NCI-H146 treated with DMSO at 0.1 percent for 48 hours (cell line): Measurements from ENCODE around the gene SCGB1A1.

Source experiments
- DNase-seq: peaks from one replicate; lab custom pipeline; 2025; ENCODE audit not compliant: unreplicated experiment; lab: John Stamatoyannopoulos, UW

The SCGB1A1 gene

DNA sequence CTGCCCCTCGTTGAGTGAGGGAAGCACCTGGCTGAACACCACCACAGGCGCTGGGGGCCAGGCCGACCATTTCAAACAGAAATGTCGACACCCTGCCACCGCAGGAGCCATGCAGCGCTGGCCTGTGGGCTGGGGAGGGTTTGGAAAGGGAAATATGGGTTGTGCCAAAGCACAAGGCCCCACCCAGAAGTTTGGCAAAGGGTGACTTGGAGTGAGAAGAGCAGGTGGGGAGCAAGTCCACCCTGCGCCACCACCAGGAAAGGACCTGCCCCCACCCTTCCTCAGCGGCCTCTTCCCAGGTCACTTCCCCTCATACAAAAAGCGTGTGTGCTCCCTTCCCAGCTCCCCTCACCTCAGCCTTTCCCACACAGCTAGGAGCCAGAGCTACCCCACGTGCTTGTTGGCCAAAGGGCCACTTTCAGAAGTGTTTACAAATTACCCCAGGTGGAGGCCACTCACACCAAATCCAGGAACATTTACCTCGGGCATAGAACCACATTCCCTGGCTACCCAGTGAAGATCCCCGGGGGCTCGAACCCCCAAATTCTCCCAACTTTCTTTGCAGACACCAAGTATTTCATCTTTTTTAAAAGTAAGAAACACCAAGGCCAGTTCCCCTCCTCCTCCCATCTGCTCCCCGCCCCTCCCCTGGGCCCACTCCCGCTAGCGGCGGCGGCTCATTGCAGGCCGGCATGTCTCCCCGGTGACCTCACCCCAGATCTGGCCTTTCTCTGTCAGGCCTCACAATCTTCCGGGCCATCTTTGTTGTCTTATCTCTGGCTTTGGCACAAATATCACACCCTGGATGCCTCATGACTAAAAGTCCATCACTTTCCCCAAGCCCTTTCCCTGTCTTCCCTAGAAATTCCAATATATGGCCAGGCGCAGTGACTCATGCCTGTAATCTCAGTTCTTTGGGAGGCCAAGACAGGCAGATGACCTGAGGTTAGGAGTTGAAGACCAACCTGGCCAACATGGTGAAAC lies 20.5 kb upstream of the SCGB1A1 start:
- no peak for DNase-seq

DNA sequence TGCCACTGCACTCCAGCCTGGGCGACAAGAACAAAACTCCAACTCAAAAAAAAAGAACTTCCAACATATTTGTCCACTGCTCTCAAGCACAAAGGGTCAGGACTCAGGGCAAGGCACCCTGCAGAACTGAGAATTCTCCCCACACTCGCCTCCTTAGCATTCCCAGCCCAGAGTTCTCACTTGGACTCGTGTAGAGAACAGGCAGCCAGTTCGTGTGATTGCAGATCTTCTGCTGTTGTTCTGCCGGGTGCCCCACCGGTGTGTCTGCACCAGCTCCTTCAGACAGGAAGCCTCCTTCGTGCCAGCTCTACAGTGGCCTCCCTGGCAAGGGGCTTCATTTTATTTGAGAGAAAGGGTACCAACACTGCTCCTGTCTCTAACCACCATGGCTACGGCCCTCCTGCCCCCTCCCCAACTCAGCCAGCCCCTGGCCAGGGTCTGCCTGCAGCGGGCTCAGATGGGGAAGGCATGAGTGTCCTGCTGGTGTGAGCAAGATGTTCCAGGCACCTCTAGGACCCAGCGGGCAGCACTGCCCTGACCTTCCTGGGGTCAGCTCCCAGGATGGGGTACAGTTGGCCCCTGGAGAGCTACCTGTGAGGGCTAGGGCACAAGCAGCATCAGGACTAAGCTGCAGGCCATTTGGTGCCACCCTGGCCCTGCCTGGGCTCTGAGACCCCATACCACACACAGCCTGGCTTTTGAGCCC lies 19.5 kb upstream of the SCGB1A1 start:
- DNase-seq = no peak

DNA sequence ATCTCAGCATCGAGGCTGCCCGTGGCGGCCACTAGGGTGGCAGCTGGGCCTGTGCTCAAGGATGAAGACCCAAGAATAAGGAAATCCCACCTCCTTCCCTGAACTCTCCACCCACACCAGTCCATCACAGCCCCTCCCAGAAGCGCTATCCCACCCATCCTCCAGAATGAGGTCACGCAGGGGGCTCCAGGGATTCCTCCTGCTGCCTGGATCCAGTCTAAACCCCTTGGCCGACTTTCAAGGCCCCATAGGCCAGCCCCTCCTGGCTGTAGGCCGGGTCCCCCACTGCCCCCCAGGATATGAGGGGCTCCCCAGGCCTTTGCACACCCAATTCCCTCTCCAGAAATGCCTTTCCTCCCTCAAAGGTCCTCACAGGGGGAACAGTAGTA lies 19.0 kb upstream of the SCGB1A1 start:
- no peak for DNase-seq

DNA sequence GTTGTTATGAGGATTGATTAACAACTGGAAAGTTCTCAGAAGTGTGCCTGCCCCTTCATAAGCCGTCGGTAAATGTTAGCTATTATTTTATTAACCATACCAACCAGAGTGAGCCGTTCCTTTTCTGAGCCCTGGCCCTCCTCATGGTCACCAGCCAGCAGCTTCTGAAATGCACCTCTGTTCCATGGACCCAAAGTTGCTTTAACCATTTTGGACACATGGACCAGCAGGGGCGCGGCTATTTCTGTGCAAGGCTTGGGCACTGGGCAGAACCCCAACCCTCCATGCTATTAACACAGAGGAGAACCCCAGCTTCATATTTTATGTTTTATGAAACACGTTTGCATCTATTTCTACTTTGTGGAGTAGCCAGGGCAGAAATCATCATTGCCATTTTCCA lies 18.6 kb upstream of the SCGB1A1 start:
- DNase-seq = no peak

DNA sequence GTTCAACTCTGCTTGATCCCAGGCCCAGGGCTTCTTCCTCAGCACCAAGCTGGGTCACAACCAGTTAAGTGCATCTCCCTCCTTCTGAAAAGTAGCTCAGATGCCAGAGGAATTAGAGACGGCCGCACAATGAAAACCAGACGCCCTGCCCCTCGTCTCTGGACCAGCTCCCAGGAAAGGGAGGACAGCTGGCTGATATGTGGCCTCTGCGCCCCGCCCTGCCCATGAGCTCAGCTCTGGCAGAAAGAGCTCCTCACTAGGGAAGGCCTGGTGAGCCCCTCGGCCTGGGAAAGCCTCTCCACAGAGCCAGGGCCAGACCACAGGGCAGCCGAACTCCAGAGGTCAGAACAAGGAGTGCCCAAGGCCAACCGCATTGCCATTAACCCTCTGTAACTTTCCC lies 18.1 kb upstream of the SCGB1A1 start:
- DNase-seq = no peak

DNA sequence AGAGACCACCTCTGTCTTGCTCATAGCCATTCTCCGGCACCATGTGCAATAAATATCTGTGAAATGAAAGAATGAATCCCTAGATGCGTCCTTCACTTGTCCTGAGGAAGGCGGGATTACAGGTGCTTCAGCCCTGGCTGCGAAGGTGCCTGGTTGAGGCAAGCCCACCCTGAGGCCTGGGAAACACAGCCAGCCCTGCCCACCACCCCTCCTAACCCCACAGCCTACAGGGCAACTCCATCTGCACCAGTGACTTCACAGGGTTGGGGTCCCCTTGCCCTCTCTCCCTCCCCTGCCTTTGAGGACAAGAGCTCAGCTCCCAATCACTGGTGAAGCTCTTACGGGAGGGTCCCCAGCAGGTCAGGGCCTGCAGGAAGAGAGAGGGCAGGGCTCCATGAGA lies 17.5 kb upstream of the SCGB1A1 start:
- DNase-seq = no peak

DNA sequence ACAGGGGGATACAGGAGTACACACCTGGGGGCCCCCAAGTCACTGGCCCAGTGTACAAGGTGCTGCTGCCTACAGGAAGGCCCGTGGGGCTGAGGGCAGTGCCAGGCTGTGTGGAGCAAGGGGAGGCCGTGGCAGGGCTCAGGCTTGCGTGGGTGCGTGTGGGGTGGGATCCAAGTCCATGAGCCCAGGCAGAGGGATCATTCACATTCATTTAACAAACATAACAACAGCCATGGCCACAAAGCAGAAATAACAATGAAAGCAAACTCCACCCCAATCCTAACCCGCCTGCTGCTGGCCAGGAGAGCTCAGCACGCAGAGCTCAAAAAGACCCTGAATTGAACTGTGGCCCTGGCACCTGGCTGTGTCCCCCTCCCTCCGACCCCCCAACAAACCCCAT lies 17.0 kb upstream of the SCGB1A1 start:
- DNase-seq = no peak

DNA sequence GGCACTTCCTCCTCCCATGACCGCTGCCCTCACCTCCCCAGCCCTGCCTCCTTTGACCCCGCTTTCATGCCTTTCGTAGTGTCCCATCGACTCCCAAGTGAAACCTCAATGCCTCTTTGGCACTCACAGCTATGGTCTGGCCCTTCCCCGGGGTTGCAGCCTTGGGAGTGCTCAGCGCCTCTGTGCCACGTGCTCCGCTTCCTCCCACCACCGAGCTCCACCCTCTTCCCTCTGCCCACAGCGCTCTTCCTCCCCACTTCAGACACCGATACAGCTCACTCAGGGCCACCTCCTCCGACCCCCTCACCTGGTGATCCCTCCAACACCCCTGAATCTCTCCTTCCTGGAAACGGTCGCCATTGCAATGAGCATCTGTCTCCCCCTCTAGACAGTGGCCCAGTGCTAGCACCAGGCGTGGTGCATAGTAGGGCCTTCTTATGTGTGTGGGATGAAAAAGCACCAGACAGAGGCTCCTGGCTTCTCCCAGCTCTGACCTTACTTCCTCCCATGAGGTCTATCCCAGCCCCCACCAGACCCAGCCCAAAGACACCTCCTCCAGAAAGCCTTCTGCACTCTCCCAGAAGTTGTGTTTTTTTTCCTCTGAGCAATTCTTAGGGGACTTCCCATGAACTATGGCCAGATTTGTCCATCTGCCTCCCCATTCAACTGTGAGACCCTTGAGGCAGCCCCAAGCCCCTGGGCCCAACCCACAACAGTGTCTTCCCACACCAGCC lies 16.4 kb upstream of the SCGB1A1 start:
- DNase-seq = no peak

DNA sequence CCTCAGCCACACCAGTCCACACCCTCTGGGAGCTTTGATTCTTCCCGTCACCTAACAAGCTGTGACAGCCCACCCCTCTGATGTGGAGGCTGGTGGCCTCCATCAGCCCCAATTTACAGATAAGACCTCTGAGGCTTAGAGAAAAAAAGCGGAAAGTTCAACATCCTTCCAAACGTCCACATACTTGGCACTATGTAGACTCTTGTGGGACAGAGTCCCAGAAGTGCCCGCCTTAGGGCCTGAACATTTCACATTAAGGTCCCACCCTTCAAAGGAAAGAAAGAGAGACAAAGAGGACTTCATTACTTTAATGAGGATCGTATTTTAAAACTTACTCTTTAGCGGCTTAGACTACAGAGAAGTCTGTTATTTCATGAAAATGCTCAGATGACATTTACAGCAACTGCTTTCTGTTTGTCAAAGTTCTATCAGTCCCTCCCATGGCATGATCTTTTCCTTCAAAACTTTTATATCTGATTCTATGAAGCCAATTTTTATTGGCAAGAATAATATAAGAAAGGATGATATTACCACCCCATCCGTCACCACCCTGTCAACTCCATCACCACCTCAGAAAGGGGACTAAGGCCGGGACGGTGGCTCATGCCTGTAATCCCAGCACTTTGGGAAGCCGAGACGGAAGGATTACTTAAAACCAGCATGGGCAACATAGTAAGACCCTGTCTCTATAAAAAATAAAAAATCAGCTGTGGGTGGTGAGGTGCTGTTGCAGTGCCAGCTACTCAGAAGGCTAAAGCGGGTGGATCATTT lies 15.7 kb upstream of the SCGB1A1 start:
- no peak for DNase-seq

DNA sequence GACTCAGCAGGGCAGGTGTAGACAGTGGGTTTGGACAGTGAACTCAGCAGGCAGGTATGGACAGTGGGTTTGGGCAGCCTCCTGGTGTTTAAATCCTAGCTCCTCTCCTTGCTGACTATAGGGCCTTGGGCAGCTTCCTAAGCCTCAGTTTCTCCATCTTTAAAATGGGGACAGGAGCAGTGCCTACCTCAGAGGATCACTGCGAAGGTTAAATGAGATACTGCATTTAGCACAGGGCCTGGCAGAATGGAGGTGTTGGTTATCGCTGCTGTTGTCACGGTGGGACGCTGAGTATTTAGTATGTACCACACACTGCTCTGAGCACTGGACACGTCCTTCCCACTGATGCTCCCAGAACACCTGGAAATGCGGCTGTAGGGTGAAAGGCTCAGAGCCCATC lies 14.4 kb upstream of the SCGB1A1 start:
- no peak for DNase-seq

DNA sequence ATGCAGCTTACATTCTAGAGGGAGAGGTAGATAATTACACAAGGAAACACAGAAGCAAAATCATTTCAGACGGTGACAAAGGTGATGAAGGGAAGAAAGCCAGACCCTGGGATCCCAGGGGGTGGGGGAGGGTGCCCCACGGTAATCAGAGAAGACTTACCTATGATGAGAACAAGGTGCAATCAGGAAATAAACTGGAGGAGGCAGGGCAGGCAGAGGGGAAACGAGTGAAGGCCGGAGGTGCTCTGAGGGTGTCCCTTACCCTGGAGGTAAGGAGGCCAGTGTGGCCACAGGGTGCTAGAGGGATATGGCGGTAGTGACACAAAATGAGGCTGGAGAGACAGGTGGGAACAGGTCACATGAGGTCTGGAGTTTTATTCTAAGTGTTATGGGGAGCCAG lies 13.9 kb upstream of the SCGB1A1 start:
- no peak for DNase-seq

DNA sequence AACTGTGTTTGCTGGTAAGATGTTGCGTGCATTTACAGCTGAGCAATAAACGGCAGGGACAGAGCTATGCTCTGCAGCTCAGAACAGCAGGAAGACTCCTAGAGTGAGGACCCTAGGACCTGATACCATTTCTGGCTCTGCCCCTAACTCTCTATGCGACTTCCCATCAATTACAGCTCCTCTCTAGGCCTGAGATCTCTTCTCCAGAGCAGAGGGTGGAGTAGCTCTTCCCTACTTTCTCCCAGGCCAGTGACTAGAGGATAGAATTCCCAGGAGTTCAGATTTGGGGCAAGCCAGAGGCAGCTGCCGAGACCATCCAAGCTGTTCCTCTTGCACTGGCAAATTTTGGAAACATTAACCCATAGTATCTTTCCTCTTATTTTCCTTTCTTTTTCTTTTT lies 12.8 kb upstream of the SCGB1A1 start:
- DNase-seq = no peak

DNA sequence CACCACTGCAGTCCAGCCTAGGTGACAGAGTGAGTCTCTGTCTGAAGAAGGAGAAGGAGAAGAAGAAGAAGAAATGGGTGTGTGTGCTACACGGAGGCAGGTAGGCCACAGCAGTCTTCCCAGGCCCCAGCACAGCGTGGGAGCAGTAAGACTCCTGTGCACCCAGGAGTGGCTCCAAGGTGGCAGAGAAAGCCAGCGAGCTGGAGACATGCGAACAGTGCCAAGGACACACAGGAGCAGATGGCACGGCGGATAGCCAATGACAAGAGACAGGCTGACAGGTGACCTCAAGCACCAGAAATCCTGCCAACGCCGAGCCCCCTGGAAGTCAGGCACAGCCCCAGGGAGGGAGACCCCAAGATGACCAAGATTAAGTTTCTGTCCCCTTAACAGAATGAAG lies 9.0 kb upstream of the SCGB1A1 start:
- no peak for DNase-seq

DNA sequence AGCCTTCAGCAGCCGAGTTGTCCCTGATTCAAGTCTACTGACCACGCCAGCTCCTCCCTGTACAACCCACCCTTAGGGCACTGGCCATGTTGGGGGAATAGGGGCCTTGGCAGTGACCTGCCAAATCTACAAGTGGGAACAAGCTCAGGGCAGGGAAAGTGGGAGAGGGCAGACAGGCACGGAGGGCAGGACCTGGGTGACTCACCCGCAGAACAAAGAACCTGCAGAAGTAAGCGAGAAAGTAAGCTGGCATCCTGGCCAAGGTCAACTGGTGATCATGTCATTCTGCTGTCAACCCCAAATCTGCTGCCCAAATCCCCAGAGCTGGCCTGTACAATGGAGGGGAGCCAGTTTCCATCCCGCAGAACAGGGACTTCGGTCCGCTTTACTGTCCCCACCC lies 7.9 kb upstream of the SCGB1A1 start:
- no peak for DNase-seq

DNA sequence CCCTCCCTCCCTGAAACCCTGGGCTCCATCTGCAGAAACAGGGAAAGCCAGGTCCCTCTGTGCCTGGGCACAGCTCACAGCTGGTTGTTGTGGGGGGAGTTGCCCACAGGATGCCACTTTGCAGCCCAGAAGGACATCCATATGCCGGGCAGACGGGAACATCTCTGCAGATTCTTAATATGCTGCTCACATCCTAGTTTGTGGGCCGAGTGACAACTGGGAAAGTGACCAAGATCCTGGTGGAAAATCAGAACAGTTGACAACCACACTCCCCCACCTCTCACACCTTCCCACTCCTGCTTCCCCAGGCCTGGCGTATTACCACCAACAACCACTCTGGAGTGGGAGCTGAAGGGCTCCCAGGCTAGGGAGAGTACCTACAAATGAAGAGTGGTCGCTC lies 7.3 kb upstream of the SCGB1A1 start:
- no peak for DNase-seq

DNA sequence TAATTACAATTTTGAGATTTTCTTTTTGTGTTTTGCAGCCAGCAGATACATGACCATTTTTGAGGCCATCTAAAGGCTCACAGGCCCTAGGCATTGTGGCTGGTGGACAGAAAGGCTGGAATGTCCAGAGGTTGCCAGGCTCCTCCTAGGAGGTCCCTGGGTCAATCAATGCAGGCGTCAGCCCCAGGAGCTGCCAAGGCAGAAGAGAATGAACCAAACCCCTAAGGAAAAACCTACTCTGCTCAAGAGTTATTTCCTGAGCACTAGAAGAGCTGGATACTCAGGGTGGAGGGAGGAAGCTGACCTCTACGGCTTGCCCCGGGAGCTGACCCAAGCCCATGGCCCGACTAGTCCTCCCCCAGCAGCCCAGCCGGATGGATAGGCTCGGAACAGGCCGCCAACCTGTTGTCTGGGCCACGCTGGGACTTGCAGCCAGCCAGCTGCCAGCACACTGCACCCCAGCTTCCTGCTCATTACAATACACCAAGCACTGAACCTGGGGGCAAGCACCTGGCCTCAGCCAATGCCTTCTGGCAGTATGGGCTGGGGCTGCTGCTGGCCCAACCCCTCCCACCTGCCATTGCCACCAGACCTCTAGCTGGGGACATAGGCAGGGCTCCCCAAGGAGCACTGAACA lies 5.7 kb upstream of the SCGB1A1 start:
- no peak for DNase-seq

DNA sequence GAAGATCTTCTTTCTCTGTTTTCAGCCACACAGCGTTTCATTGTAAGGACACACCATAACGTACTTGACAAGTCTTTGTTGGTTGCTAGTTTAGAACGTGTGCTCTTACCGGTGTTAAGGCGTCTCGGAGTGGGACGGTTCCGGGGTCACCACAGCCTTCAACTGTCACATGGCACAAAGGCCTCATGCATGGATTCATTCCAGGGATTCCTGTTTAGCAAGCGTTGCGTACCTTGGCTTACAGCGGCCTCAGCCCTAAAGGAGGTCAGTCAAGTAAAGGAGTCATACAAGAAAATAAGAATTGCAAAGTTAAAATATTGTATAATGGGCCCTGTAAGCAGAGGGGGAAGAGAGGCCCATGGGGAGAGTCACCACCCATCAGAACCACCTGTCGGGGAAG lies 2.2 kb upstream of the SCGB1A1 start:
- no peak for DNase-seq

DNA sequence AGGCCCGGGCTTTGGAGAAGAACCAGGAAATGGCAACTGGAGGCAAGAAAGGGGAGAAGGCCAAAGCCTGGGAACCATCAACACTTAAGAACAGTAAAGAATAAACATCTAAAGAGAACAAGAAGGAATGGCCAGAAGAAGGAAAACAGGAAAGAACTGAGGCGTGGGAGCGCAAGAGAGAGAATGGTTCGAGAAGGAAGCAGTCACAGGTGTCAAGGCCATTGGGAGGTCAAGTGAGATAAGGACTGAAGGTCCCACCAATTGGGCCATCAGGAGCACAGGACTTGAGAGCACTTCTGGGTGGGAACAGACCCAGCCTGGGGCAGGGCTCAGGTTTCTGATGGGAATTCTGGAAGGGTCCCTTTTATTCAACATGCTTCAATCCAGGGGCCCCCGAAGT lies 697 bp upstream of the SCGB1A1 start:
- DNase-seq = no peak

DNA sequence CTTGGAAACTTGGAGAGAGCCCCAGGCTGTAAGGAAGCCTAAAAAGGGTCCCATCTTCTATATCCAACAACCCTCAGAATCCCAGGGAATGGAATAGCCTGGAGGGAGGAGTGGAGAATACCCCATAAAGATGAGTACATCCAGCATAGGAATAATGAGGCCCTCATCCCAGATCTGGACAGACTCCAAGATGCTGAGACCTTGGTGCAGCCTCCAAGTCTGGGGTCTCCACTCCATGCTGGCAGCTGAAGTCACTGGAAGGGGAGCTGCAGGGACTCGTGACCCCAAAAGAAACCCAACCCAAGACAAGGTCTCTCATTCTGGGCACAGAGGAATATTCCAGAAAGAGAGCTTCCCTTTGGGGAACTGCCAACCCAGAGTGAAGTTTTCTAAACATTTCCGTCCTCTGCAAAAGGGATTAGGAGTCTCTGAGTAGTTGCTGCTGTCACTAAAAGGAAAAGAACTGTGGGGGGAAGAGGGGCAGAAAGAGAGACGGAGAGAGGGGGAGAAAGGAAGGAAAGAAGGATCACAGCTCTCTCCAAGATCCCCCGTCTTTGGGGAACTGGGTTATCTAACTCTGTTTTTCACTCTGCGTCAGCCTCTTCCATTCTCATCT lies 589 bp downstream of the SCGB1A1 start:
- DNase-seq = no peak

DNA sequence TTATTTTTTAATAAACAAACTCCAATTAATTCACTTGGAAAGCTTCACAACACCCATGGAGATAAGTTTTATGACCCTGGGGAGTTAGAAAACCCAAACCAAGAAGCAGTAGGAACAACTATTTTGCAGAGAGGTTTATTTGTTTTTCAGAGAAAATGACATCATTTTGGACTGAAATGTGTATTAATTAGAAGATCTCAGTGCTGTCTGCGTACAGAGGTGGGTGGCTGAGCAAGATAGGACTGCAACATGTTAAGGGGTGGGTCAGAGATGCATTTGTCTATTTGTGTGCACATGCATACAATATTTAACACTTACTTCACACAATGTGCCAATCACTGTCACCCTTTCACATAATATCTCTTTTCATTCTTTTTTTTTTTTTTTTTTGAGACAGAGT lies 1.1 kb downstream of the SCGB1A1 start:
- no peak for DNase-seq
